GM19351 (cell line): ENCODE results near the gene PITPNM3.
"Not testable (repeated sequence)": the region's sequence is repeated elsewhere in the genome, so short reads cannot be mapped to it uniquely, and the experiment has no call there.

Experiments
- ATAC-seq: cut with Tn5 transposase; IDR thresholded peaks from one replicate; pipeline ENCODE4 v1.9.1; 2021; ENCODE audit warnings: mild to moderate bottlenecking, moderate library complexity; ENCODE audit not compliant: unreplicated experiment

The PITPNM3 gene

GRCh38 chr17:6556121-6557039, at the start of gene PITPNM3:
PITPNM3 (minus strand) TSS chr17:6556555; CDS start chr17:6556406, 149 bp downstream.
- no peak for ATAC-seq

DNA sequence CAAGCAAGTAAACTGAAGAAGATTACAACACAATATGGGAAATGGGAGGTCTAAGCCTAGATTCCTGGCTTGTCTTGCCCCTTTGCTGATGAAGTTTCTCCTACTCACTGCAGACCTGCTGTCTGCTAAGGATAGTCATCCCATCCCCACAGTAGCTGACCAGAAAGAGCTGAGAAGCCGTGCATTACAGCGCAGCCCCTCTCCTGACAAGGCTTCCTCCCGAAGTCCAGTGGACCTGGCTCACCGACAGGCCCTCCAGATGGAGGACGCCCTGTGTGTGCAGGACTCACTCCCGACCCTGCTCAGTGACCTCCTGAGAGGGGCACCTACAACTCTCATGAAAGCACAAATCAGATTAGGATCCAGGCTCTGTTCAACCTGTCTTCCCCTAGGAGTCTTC, 48.8 kb upstream of the PITPNM3 start:
- ATAC-seq = no peak

DNA sequence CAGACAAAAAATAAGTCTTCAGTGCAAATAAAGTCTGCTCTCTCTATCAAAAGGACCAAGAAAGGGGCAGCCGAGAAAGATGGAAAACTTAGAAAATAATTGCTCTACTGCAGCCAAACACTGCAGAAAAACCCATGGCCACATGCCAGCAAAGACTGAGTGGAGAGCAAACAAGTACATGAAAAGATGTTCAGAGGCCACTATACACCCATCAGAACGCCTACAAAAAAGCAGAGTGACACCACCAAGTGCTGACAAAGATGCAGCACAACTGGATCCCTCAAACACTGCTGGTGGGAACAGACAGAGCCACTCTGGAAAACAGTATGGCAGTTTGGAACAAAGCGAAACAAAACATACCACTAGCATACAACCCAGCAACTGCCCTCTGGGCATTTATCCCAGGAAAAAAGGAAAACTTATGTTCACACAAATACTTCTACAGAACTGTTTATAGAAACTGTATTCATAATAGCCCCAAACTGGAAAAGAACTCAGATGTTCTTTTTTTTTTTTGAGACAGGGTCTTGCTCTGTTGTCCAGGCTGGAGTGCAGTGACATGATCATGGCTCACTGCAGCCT, 47.5 kb upstream of the PITPNM3 start:
- ATAC-seq = no peak

DNA sequence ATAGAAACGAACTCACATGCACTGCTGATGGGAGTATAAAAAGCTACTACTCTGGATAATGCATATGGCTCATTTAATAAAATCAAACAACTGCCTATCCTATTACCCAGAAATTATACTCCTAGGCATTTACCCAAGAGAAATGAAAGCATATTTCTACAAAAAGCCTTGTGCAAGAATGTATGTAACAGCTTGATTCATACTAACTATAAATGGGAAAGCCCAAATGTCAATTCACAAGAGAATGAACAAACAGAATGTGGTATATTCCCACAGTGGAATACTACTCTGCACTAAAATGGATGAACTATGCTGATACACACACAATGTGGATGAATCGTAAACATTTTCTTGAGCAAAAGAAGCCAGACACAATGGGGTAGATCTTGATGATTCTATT, 45.8 kb upstream of the PITPNM3 start:
- no peak for ATAC-seq

- ATAC-seq = no peak
Observed at GRCh38 chr17:6599364-6599763, 43.0 kb upstream of the PITPNM3 start.

DNA sequence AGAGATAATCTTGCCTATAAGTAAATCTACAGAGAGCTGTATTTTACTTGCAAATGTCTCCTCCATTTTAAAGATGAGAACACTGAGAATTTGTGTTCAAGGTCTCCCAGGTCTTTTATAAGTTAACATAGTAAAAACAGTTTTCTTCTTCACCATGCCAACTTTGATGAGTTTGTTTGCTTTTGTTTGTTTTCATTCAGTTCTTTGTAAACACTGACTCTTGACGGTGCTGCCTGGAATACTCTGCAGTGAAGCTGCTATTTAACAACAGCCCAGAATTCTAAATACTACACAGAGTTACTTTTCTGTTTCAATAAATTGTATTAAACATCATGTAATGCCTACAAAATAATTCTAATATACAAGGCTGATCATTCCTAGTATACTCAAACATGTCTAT, 41.4 kb upstream of the PITPNM3 start:
- no peak for ATAC-seq

- no peak for ATAC-seq
Observed at GRCh38 chr17:6596941-6597340, 40.6 kb upstream of the PITPNM3 start.

DNA sequence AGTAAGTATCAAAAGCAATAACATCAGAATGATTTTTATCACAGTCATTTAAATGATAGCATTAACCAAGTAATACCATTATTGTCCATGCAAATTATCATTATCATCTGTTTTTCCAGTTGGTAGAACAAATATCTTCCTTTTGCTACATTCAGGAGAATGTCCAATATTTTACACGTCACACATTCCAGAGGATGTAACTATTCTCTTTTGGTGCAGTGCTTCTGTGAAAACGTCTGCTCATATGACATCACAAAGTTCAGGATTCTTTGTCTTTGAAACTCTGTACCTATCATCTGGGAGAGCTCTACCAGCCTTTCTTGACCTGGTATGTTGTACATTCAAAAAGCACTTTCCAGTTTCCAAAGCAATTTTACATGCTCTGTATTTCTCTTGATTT, 40.2 kb upstream of the PITPNM3 start:
- ATAC-seq = no peak

DNA sequence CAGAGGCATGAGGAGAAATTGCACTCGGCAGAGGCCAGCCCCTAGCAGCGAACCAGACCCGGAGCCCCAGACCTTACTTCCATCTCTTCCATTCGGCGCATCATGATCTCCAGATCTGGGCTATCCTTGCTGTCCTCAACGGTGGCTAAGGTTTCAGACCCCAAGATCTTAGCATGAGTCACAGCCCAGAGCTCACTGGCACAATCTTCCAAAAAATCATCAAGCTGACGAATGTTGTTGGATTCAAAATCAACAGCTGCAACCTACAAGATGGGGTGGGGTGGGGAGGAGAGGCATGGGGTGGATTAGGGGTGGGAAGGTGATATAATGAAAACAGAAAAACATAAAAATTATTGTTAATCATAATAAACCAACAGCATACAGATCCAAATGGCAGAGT, 39.7 kb upstream of the PITPNM3 start:
- ATAC-seq = no peak

DNA sequence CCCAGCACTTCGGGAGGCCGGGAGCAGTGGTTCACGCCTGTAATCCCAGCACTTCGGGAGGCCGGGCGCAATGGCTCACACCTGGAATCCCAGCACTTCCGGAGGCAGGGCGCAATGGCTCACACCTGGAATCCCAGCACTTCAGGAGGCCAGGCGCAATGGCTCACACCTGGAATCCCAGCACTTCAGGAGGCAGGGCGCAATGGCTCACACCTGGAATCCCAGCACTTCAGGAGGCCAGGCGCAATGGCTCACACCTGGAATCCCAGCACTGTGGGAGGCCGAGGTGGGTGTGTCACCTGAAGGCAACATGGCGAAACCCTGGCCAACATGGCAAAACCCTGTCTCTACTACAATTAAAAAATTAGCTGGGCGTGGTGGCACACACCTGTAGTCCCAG, 37.0 kb upstream of the PITPNM3 start:
- ATAC-seq = not testable (repeated sequence)

GRCh38 chr17:6592173-6592572, 35.8 kb upstream of the PITPNM3 start:
- no peak for ATAC-seq

DNA sequence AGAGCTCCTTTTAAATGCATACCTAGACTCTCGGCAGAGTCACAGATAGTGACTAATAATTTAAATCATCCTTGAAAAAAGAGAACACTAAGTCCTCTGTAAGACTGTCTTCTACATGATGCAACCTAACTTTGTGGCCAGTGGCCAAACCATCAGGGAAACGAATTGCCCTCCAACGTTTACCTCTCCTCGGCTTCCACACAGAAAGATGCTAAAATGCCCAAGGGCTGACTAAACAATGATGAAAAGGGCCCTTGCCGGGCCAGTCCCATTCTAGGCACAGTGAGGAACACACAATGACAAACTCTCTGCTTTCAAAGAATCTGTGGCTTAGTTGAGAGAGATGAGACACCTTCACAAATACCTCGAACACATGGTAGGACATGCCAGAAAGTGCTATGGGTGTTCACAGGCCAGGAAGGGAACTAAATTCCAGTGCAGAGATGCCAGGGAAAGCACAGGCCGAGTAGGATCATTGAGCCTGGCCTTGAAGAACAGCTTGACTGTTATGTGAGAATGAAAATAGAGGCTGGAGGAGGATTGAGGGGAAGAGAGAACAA, 35.3 kb upstream of the PITPNM3 start:
- ATAC-seq = no peak

- no peak for ATAC-seq
Observed at GRCh38 chr17:6589266-6589946, 33.1 kb upstream of the PITPNM3 start.

DNA sequence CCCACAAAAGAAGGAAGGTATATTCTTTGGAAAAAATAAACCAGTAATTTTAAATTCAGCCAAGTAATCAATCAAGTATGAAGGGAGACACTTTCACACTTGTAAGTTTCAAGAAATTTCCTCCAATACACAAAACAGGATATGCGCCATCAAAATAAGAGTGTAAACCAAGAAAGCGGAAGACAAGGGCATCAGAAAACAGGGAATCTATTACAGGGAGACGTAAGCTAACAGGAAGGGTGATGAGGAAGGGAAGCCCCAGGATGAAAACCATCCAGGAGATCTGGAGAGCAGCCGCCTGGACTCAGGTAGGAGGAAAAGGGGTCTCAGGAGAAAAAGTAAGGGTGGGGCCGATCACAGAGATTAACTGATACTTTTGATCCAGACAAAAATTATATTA, 31.8 kb upstream of the PITPNM3 start:
- no peak for ATAC-seq

DNA sequence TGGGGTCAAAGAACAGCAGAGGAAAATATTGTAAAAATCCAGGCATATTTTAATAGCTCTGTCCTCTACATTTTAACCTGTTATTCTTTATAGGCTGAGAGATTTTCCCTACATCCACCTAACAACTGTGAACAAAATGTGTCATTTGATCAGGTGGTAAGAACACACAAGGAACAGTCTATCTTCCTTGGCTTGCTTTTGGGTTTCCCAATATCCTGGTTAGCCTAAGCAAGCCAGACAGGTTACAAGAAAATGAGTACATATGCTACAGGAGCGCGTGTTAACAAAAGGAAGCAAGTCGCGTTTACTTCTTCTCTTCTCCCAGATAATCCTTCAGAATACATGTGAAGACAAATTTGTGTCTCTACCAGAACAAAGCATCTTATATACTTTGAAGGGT, 31.0 kb upstream of the PITPNM3 start:
- no peak for ATAC-seq

- ATAC-seq = no peak
Observed at GRCh38 chr17:6583411-6583810, 27.1 kb upstream of the PITPNM3 start.

DNA sequence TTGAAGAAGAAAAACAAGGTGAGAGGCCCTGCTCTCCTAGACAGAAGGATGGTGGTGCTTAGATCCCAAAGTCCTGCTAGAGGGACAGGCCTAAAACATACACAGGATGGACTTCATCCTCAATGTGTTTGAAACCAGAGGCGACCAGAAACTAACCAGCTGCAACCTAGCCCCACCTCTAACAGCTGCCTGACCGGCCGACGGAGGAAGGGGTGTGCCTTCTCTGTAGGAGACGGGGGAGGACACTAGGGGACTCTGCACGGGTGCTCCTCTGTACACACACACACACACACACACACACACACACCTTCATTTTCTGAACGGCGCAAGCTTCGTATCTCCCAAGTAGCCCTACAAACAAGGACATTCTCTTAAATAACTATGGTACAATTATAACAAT, 24.3 kb upstream of the PITPNM3 start:
- no peak for ATAC-seq

DNA sequence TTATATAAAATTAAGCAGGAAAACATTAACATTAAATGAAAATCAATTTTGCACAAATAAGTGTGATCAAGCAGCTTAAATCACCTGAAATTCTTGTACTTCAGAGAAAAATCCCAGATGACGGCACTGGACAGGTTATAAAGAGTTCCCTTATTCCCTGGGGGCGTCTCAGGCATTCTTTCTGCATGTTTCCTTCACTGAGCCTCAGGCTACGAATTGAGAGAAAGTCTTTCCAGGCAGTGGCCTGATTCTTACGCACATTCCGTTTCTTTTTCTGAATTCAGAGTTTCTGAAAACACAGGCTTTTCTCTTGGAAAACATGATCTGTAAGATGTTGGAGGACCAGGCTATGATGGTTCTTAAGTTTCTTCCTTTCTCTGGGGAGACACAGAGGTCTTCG, 22.1 kb upstream of the PITPNM3 start:
- ATAC-seq = no peak

- no peak for ATAC-seq
Observed at GRCh38 chr17:6577686-6578263, 21.4 kb upstream of the PITPNM3 start.

DNA sequence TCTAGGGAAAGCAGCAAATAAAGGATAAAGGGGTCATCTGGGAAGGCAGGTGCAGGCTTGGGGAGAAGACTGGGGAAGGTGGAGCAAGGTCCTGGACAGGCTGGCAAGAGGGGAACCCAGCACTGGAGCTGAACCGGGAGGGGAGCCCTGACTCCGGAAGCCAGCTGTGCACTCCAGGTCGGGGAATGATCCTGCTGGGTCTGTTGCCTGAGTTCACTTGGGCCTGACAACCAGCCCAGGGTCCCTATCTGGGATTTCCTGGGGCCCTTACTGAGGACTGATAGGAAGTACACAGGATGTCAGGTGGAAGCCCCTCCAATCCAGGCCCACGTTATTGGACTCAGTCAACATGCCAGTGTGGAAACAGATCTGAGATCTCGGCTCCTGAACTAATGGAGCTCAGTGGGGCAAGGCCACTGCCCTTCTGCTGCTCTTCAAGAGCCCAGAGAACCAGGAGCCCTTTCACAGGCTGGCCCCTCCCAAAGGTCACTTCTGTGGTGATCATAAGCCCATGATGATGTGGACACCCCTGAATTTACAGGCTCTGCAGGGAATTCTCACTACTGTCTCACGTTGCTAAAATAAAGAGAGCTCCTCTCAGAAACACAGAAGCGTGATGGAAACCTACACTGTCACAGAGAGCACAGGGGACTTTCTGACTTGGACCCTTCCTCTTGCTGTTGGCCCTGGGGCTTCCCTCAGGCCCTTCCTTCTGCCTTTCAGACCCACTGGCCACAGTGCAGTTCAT, 19.9 kb upstream of the PITPNM3 start:
- no peak for ATAC-seq

DNA sequence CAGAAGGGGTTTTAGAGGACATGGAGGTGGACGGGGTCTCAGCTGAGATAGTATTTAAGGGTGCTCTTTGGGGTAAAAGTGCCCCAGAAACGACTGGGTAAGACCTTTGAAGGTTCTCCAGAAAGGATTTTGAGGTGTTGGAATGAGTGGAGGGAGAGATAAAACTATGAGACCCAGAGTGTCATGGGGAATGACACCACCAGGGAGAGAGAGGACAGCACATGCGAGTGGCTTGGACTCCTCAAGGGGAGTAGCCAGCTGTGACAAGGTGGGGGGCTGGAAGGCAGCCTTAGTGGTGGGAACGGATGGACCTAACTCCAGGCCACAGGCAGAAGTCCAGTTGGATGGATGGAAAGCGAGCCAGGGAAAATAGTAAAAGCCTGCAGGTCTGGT, 19.2 kb upstream of the PITPNM3 start:
- ATAC-seq = no peak
